ENCODE data around the gene MAP3K10. TPM values are rescaled to one million over a fixed set of nuclear protein-coding genes. Genes with fewer than 3 reads are reported as not detected.

MAP3K10 gene
- total RNA-seq, 1 experiment from 2014 or later, result 26.9 TPM

DNA sequence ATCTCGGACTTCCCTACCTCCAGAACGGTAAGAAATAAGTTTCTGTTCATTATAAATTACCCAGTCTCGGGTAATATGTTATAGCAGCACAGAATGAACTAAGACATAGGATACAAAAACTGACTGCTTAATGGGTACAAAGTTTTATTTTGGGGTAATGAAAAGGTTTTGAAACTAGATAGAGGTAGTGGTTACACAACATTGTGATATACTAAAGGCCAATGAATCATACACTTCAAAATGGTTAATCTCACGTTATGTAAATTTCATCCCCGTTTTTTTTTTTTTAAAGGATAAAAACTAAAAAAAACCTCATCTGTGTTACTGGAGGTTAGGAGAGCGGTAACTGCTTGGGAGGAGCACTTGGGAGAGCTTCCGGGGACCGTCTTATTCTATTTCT lies 70.4 kb downstream of the MAP3K10 start:
- no peak overlapping the region for H3K4me3 ChIP-seq
- no peak overlapping the region for H3K4me2 ChIP-seq
- H3F3A ChIP-seq (ENCODE audit: insufficient read depth, low read depth), result peaks cover 28% of the 10 kb centered on the region; the same call in 1 of the 2 replicates
- no peaks in the 10 kb centered on the region for H3K9me2 ChIP-seq (ENCODE audit: insufficient read depth)
- ChIA-PET CTCF (no interaction called here), POLR2A (ENCODE audit: unreplicated experiment) (no interaction called here)
- peaks cover 49% of the 10 kb centered on the region for H4K20me1 ChIP-seq (ENCODE audit: insufficient read depth)
- H3K9me3 ChIP-seq (ENCODE audit: insufficient read depth, low read depth), result no peaks in the 10 kb centered on the region
- peaks cover 13% of the 10 kb centered on the region for H3K4me1 ChIP-seq (replicated peaks; ENCODE audit: insufficient read depth)
- H3K27me3 ChIP-seq (ENCODE audit: insufficient read depth, low read depth), result no peaks in the 10 kb centered on the region
- no peak for DNase-seq
- H3K79me2 ChIP-seq (ENCODE audit: low read depth), result peaks cover 32% of the 10 kb centered on the region
- no peak overlapping the region for H2AFZ ChIP-seq
- H3K27ac ChIP-seq, result no peak overlapping the region
- no TSS peak for BruUV-seq (replicated peaks)
- intact Hi-C loops (cut with micrococcal nuclease; ENCODE audit: unreplicated experiment), result no loop called here
- TF ChIP-seq EZH2 (IDR thresholded peaks at IDR 0.05; ENCODE audit: low read depth), result no peak
- TF ChIP-seq, protein P1, sequence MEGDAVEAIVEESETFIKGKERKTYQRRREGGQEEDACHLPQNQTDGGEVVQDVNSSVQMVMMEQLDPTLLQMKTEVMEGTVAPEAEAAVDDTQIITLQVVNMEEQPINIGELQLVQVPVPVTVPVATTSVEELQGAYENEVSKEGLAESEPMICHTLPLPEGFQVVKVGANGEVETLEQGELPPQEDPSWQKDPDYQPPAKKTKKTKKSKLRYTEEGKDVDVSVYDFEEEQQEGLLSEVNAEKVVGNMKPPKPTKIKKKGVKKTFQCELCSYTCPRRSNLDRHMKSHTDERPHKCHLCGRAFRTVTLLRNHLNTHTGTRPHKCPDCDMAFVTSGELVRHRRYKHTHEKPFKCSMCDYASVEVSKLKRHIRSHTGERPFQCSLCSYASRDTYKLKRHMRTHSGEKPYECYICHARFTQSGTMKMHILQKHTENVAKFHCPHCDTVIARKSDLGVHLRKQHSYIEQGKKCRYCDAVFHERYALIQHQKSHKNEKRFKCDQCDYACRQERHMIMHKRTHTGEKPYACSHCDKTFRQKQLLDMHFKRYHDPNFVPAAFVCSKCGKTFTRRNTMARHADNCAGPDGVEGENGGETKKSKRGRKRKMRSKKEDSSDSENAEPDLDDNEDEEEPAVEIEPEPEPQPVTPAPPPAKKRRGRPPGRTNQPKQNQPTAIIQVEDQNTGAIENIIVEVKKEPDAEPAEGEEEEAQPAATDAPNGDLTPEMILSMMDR (conservative IDR thresholded peaks at IDR 0.05), result no peak
- no peaks in the 10 kb centered on the region for H3K36me3 ChIP-seq (ENCODE audit: low read depth)

DNA sequence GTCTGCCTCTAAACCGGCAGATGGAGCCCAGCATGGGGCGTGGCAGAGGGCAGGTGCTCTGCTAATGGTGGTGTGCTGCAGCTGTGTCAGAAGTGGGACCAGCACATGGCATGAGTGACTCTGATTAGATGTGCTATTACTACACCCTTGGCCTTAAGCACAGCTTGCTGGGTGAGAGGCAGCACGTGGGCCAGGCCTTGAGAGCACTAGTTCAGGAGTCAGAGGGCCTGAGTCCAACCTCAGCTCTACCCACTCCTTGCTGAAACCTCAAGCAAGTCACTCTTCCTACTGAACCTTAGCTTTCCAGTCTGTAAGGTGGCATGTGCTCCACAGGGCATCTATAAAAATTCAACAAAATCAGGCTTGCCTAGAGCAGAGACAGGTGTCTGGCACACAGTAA lies 71.2 kb downstream of the MAP3K10 start:
- no peak for DNase-seq
- H3K27ac ChIP-seq, result no peak overlapping the region
- intact Hi-C loops (cut with micrococcal nuclease; ENCODE audit: unreplicated experiment), result no loop called here
- no peak overlapping the region for H3K4me3 ChIP-seq
- H2AFZ ChIP-seq, result no peak overlapping the region
- H3K9me2 ChIP-seq (ENCODE audit: insufficient read depth), result no peaks in the 10 kb centered on the region
- peaks cover 25% of the 10 kb centered on the region for H3K79me2 ChIP-seq (ENCODE audit: low read depth)
- ChIA-PET CTCF (no interaction called here), POLR2A (ENCODE audit: unreplicated experiment) (no interaction called here)
- no peaks in the 10 kb centered on the region for H3K9me3 ChIP-seq (ENCODE audit: insufficient read depth, low read depth)
- peaks cover 5% of the 10 kb centered on the region for H3K4me1 ChIP-seq (replicated peaks; ENCODE audit: insufficient read depth)
- no TSS peak for BruUV-seq (replicated peaks)
- H3K27me3 ChIP-seq (ENCODE audit: insufficient read depth, low read depth), result no peaks in the 10 kb centered on the region
- H4K20me1 ChIP-seq (ENCODE audit: insufficient read depth), result peaks cover 51% of the 10 kb centered on the region
- TF ChIP-seq, protein P1 (conservative IDR thresholded peaks at IDR 0.05), result no peak
- TF ChIP-seq EZH2 (IDR thresholded peaks at IDR 0.05; ENCODE audit: low read depth), result no peak
- no peaks in the 10 kb centered on the region for H3K36me3 ChIP-seq (ENCODE audit: low read depth)
- peaks cover 22% of the 10 kb centered on the region; the same call in 1 of the 2 replicates for H3F3A ChIP-seq (ENCODE audit: insufficient read depth, low read depth)
- no peak overlapping the region for H3K4me2 ChIP-seq

DNA sequence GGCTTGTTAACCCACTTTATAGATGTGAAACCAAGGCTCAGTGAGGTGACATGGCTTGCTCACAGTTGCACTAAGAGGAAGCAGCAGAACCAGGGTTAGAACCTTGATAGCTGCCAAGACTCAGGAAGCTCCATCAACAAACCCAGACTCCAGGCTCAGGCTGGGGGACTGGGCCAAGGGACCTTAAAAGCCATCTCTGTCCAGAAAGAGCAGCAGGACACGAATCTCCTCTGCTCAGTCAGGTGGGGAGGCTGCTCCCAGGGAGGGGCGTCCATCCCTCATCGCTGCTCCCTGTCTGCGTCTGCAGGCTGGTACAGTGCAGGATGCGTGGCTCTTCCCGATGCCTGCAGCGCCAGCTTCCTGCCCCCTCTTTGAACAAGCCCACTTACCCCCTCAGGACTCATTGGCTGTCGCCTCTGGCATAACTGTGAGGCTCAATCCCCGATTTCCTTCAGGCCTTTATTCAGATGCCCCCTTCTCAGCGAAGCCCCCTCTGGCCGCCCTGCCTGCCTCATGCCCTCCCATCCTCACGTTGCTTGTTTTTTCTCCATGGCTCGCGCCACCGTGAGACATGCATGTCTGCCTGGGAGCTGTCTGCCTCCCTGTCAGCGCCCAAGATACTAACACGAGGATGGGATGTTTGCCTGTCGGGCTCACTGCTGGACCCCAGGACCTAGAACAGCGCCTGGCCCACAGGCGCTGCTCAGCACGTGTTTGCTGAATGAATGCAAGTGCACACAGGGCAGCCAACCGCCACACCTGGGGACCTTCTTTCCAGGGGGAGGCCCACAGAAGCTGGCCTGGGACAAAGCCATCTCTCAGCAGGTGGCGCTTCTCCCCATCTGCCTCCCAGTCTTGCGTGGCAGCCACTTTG lies 72.5 kb downstream of the MAP3K10 start:
- no TSS peak for BruUV-seq (replicated peaks)
- Histone ChIP-seq H3K4me2 (no peak overlapping the region), H3K9me3 (ENCODE audit: insufficient read depth, low read depth) (no peaks in the 10 kb centered on the region), H3K79me2 (ENCODE audit: low read depth) (peaks cover 21% of the 10 kb centered on the region), H3F3A (ENCODE audit: insufficient read depth, low read depth) (peaks cover 12% of the 10 kb centered on the region; the same call in 1 of the 2 replicates), H3K4me3 (no peak overlapping the region), H3K36me3 (ENCODE audit: low read depth) (no peaks in the 10 kb centered on the region), H4K20me1 (ENCODE audit: insufficient read depth) (peaks cover 51% of the 10 kb centered on the region), H3K27ac (no peak overlapping the region), H2AFZ (no peak overlapping the region), H3K27me3 (ENCODE audit: insufficient read depth, low read depth) (no peaks in the 10 kb centered on the region), H3K9me2 (ENCODE audit: insufficient read depth) (no peaks in the 10 kb centered on the region), H3K4me1 (replicated peaks; ENCODE audit: insufficient read depth) (no peaks in the 10 kb centered on the region)
- ChIA-PET POLR2A (ENCODE audit: unreplicated experiment) (no interaction called here), CTCF (no interaction called here)
- TF ChIP-seq EZH2 (IDR thresholded peaks at IDR 0.05; ENCODE audit: low read depth), result no peak
- TF ChIP-seq, protein P1 (conservative IDR thresholded peaks at IDR 0.05), result no peak
- DNase-seq, result no peak
- intact Hi-C loops (cut with micrococcal nuclease; ENCODE audit: unreplicated experiment), result no loop called here
